ENCODE results near the gene HIF1AN. TPM values are rescaled to one million over a fixed set of nuclear protein-coding genes. Genes with fewer than 3 reads are reported as not detected.

HIF1AN gene
- total RNA-seq: 16.9 and 18.5 TPM in 2 replicates

DNA sequence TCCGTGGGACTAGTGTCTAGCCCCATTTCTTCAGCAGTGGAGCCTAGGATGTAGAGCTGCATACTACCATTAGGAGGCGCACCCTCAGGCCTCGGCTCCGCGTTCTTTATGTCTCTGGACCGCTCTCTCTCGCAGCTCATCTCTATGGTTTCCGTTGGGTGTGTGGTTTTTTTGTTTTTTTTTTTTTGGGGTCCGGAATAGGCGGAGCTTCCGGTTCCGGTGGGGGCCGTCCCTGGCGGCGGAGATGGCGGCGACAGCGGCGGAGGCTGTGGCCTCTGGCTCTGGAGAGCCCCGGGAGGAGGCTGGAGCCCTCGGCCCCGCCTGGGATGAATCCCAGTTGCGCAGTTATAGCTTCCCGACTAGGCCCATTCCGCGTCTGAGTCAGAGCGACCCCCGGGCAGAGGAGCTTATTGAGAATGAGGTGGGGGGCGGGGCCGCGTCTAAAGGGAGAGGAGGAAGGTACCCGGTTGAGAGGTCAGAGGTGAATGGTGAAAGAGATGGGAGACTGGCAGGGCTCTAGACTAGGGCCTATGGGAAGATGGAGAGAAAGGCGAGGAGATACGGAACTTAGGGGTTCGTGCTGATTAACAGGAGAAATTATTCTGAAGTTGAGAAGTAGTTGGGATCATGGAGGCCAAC is at the start of gene HIF1AN:
Gene HIF1AN, plus strand, starts transcription at position 229 of the 639 bp plus-strand sequence. Its CDS starts 16 bp downstream, at position 245.

DNA sequence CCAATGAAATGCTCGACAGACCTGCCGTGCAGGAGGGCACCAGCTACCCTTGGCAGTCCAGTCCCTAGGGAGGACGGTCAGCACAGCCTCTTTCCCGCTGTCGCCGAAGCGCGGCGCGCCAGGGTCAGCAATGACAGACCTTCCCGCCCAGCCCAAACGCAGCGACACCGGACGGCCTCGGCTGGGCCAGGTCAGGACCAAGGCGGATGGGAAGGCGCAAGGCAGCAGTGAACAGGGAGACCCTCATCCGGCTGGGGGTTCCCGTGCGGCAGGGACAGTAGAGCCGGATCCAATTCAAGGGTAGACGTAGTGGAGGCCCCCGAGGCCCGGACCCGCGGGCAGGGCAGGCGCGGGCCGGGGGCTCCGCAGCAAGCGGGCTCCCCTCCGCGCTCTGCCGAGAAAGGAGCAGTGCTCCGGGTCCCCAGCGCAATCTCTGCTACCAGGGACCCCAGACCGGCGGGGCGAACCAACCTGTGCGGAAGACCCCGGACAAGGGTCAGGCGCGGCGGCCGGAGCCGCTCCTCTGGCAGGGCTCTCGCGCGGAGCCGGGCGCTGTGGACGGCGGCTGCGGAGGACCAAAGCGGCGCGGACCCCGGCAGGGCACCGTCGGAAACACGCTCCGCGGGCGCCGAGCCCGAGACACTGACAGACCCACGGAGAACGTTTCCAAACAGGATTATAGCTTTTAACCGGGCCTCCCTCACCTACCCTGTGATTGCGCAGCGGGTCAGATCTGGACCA is 16.3 kb upstream of the HIF1AN start, which contains the start of gene SEC31B:
Gene SEC31B, minus strand, starts transcription at position 551 of the 741 bp plus-strand sequence. CDS start 2,909 bp downstream, outside the sequence.

DNA sequence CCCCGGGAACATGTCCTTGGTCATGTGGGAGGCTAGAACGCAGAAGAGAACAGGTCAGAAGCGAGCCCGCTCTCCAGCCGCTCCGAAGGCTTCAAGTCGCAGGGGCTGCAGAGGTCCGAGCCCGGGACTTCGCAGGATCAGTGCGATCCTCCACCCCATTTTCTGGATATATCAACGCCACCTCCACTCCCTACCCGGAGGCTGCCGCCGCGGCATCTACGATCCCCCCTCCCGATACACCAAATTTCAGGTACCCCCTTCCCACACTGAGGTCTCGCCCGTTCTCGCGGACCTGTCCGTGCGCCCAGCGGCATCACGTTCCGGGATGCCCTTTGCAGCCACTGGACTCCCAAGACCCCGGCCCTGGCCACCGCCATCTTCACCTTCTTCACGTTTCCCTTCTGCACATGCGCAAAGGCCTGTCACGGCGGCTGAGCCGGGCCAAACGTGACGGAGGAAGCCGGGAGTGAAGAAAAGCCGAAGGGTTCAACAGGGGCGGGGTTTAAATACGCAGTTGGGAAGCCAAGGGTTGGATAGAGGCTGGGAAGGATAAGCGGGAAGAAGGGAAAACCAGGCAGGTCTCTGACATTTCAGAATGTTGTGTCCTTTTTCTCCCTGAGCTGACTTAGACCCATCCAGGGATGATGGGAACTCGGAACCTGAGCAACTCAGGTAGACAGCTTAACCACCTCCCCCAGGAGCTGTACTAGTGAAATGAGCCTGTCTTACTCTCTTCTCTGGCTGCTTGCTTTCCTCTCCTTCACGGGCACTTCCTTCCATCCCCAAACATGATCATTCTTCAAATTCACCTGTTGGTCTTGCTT is 6.1 kb upstream of the HIF1AN start, which contains the start of gene NDUFB8:
Gene NDUFB8, minus strand, starts transcription at position 397 of the 824 bp plus-strand sequence. Its CDS starts 20 bp downstream, at position 377.

Other genes with a start within 250 kb of the HIF1AN start
- gene BLOC1S2, start 249.3 kb upstream of the HIF1AN start, total RNA-seq: 40.3 and 48.0 TPM in 2 replicates
- not detected in 2 replicates for gene PKD2L1, start 205.7 kb upstream of the HIF1AN start, total RNA-seq
- gene SCD, start 188.7 kb upstream of the HIF1AN start, total RNA-seq: 181 and 458 TPM in 2 replicates
- not detected in 2 replicates for gene WNT8B, start 72.9 kb upstream of the HIF1AN start, total RNA-seq
- gene SEC31B, start 16.1 kb upstream of the HIF1AN start, total RNA-seq: 2.7 and 4.8 TPM in 2 replicates
- gene NDUFB8, start 6.1 kb upstream of the HIF1AN start, total RNA-seq: 136 and 148 TPM in 2 replicates
- not detected in 2 replicates for gene PAX2, start 209.6 kb downstream of the HIF1AN start, total RNA-seq